ENCODE results near the gene IKZF2.

DNA sequence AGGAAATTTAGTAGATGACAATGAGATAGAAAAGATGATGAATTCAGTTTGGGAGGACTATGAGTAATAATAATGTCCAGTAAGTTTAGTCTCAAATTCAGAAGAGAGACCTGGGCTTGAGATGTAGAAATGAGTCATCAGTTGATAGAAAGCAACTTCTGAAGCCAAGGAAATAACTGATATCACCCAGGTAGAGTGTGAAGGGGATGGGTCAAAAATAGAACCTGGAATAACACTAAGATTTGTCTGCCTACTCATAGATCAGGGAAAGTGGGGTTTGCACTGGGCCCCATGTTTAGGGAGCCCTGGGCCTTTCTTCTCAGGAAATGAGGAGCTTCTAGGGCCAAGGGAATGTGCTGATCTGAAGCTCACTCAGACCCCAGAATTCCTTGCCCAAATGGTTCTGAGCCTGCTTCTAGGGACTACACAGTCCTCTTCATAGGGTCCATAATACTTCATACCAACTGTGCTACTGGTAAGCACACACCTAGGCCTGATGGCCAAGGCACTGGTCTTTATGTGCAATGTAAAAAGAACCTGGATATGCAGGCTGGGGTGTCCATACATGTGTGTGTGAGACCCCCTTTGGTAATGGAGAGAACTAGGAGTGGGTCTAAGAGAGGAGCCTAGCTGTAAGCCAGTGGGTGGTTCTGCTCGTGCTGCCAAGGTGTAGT is 141.2 kb downstream of the IKZF2 start:
- TF ChIP-seq POLR2AphosphoS5 (IDR thresholded peaks at IDR 0.05; ENCODE audit: low read depth, low read length) (peak; percentile 31; the same call in 1 of the 2 replicates), TAF1 (IDR thresholded peaks at IDR 0.05; ENCODE audit: borderline replicate concordance, low read depth, low read length) (no peak)
